HepG2 (cell line): Measurements from ENCODE around the gene ARHGAP22. TPM values are rescaled to one million over a fixed set of nuclear protein-coding genes. Genes with fewer than 3 reads are reported as not detected.

Experiments
- ATAC-seq: fragments of 200-7000 bp; cut with Tn5 transposase; 3 replicates; pipeline ENCODE4 v1.9.1; 2020; ENCODE audit warnings: mild to moderate bottlenecking, moderate library complexity
- BruUV-seq: library from RNA; stranded (reverse); fragments of 400-500 nt; replicated peaks from 2 replicates; lab custom pipeline; 2021; lab: Mats Ljungman, UMichigan
- CTCF ChIA-PET: fragments of 300-600 bp; formaldehyde crosslinking; extraction: SDS; loops from one replicate; lab custom pipeline; 2021; ENCODE audit warnings: low total read pairs, inconsistent platforms, low intra/inter-chr PET ratio; lab: Yijun Ruan, JAX
- POLR2A ChIA-PET: fragments of 350-600 bp; sonication (Branson Sonifier 250); formaldehyde crosslinking; loops from one replicate; lab custom pipeline; 2020; ENCODE audit warnings: antibody characterized with exemption, inconsistent platforms; lab: Yijun Ruan, JAX
- DNase-seq: peaks from one replicate; pipeline ENCODE4 v3.0.0-alpha.2; 2015; ENCODE audit warnings: low spot score
- FAIRE-seq: peaks from 3 replicates; lab custom pipeline; 2011; peaks lifted over from hg19 to GRCh38; lab: Jason Lieb, UNC
- H2AFZ ChIP-seq: one replicate; pipeline ENCODE4 v1.6.1; 2011; ENCODE audit warnings: low read length, inconsistent platforms
- H3K27ac ChIP-seq: fragments of 300-600 bp; 3 replicates; pipeline ENCODE4 v1.8.0; 2011; ENCODE audit warnings: mixed run types, mild to moderate bottlenecking, mixed read lengths, low read length, inconsistent platforms; ENCODE audit not compliant: insufficient read depth; ENCODE audit errors: extremely low read length
- H3K27me3 ChIP-seq, 2 experiments: fragments of 200-600 bp in 1 of 2; 2 replicates in 1 of 2; 3 replicates in 1 of 2; pipeline versions ENCODE4 v1.6.0 to v1.8.0; 2011; ENCODE audit warnings: low read length in 2 of 2, mild to moderate bottlenecking in 2 of 2, moderate library complexity in 2 of 2, inconsistent platforms in 1 of 2; ENCODE audit not compliant: insufficient read depth in 2 of 2, control insufficient read depth in 1 of 2
- H3K36me3 ChIP-seq, 2 experiments: fragments of 200-600 bp in 1 of 2; replicated peaks in 1 of 2; 2 replicates in 1 of 2; 3 replicates in 1 of 2; pipeline versions ENCODE4 v1.5.1 to v1.8.0; 2011; ENCODE audit warnings: low read length in 2 of 2, inconsistent platforms in 1 of 2; ENCODE audit not compliant: insufficient read depth in 2 of 2, control insufficient read depth in 1 of 2
- H3K4me1 ChIP-seq: 2 replicates; pipeline ENCODE4 v1.5.1; 2012; ENCODE audit warnings: low read length, inconsistent platforms; ENCODE audit not compliant: insufficient read depth
- H3K4me2 ChIP-seq: 2 replicates; pipeline ENCODE4 v1.6.0; 2011; ENCODE audit warnings: low read depth, low read length, inconsistent platforms
- H3K4me3 ChIP-seq, 3 experiments: fragments of 200-600 bp in 1 of 3; sonication (generic), shearing (Covaris generic) in 1 of 3; replicated peaks in 1 of 3; 2 replicates each; pipeline ENCODE4 v1.5.1; 2011 to 2016; ENCODE audit warnings: low read length in 3 of 3, inconsistent platforms in 2 of 3, low read depth in 2 of 3, mild to moderate bottlenecking in 2 of 3, control low read depth in 1 of 3, mixed read lengths in 1 of 3; ENCODE audit not compliant: insufficient read depth in 1 of 3
- H3K79me2 ChIP-seq: one replicate; pipeline ENCODE4 v1.6.1; 2011; ENCODE audit warnings: low read length, inconsistent platforms; ENCODE audit not compliant: insufficient read depth
- H3K9ac ChIP-seq: 2 replicates; pipeline ENCODE4 v1.6.0; 2011; ENCODE audit warnings: mild to moderate bottlenecking, low read depth, low read length, inconsistent platforms; ENCODE audit not compliant: insufficient read depth
- H3K9me3 ChIP-seq: 2 replicates; pipeline ENCODE4 v1.5.1; 2012; ENCODE audit warnings: mild to moderate bottlenecking, low read length
- H4K20me1 ChIP-seq: 2 replicates; pipeline ENCODE4 v1.6.0; 2011; ENCODE audit warnings: inconsistent platforms, mild to moderate bottlenecking, low read length, moderate library complexity; ENCODE audit not compliant: insufficient read depth
- ARNTL ChIP-seq: sonication (generic); formaldehyde crosslinking; IDR thresholded peaks from 2 replicates; pipeline ENCODE4 v1.4.0; 2020; ENCODE audit warnings: mild to moderate bottlenecking, missing genetic modification reagents
- BRF2 ChIP-seq: sonication (generic); formaldehyde crosslinking; IDR thresholded peaks from 2 replicates; pipeline ENCODE4 v1.8.1; 2022; ENCODE audit warnings: mild to moderate bottlenecking, missing genetic modification reagents
- DZIP1 ChIP-seq: sonication (generic); formaldehyde crosslinking; IDR thresholded peaks from 2 replicates; pipeline ENCODE4 v1.5.0; 2020; ENCODE audit warnings: mild to moderate bottlenecking, missing genetic modification reagents
- GMEB1 ChIP-seq: sonication (generic); formaldehyde crosslinking; IDR thresholded peaks from 2 replicates; pipeline ENCODE4 v1.5.1; 2020; ENCODE audit warnings: missing genetic modification reagents, mild to moderate bottlenecking, borderline replicate concordance
- MTERF4 ChIP-seq: sonication (generic); formaldehyde crosslinking; IDR thresholded peaks from 2 replicates; pipeline ENCODE4 v1.8.0; 2023; ENCODE audit warnings: mild to moderate bottlenecking, missing genetic modification reagents
- NFATC3 ChIP-seq: sonication (generic); formaldehyde crosslinking; IDR thresholded peaks from 2 replicates; pipeline ENCODE4 v1.5.1; 2020; ENCODE audit warnings: mild to moderate bottlenecking, missing genetic modification reagents
- NPAS2 ChIP-seq: sonication (generic); formaldehyde crosslinking; IDR thresholded peaks from 2 replicates; pipeline ENCODE4 v1.8.0; 2022; ENCODE audit warnings: mild to moderate bottlenecking, missing genetic modification reagents, borderline replicate concordance
- PLRG1 ChIP-seq: fragments of 450-650 bp; conservative IDR thresholded peaks from 2 replicates; pipeline ENCODE4 v1.6.1; 2016
- PREB ChIP-seq: sonication (generic); formaldehyde crosslinking; IDR thresholded peaks from 2 replicates; pipeline ENCODE4 v1.4.0; 2020; ENCODE audit warnings: missing genetic modification reagents
- ZNF280B ChIP-seq: sonication (generic); formaldehyde crosslinking; IDR thresholded peaks from 2 replicates; pipeline ENCODE4 v1.5.0; 2020; ENCODE audit warnings: missing genetic modification reagents, mild to moderate bottlenecking, borderline replicate concordance
- ZNF354B ChIP-seq: sonication (generic); formaldehyde crosslinking; IDR thresholded peaks from 2 replicates; pipeline ENCODE4 v1.8.0; 2022; ENCODE audit warnings: mild to moderate bottlenecking, missing genetic modification reagents
- ZNF580 ChIP-seq: IDR thresholded peaks from 2 replicates; pipeline ENCODE4 v1.6.1; 2016; ENCODE audit warnings: low read depth, borderline replicate concordance
- ZNF747 ChIP-seq: sonication (generic); formaldehyde crosslinking; IDR thresholded peaks from 2 replicates; pipeline ENCODE4 v1.8.1; 2023; ENCODE audit warnings: missing genetic modification reagents, mild to moderate bottlenecking, borderline replicate concordance
- WGBS: methylation state at CpG from one replicate; pipeline ENCODE4 v1.1.6; 2017; ENCODE audit warnings: low lambda C conversion rate; 5-methylcytosine and 5-hydroxymethylcytosine counted together
- in situ Hi-C: cut with HindIII; loops from 2 replicates; pipeline ENCODE4 v1.10.0; 2017; ENCODE audit warnings: low pct_unique_long_range_greater_than_20kb; ENCODE audit not compliant: extremely low pct_ligation_motif_present
- intact Hi-C: fragments of 100-400 bp; cut with micrococcal nuclease; formaldehyde crosslinking; loops from one replicate; pipeline ENCODE4 v1.10.0; 2022; ENCODE audit not compliant: unreplicated experiment
- polyA plus RNA-seq, 8 experiments: library from polyadenylated mRNA; depleted of rRNA in 3 of 8; stranded (reverse) in 7 of 8; unstranded in 1 of 8; fragments of >200 nt; fragmentation: Illumina TruSeq in 4 of 8; extraction: Trizol in 4 of 8; gene quantifications; 2 replicates each; pipeline versions ENCODE4 v1.2.1 to v1.2.3, GENCODE V29; 2011 to 2016; ENCODE audit warnings: low read depth in 4 of 8, missing spikeins in 1 of 8, mixed read lengths in 1 of 8; ENCODE audit not compliant: insufficient read depth in 1 of 8
- total RNA-seq, 5 experiments: library from RNA; depleted of rRNA; stranded (reverse); fragments of >200 nt; fragmentation: Illumina TruSeq; extraction: Trizol; gene quantifications; 2 replicates each; pipeline ENCODE4 v1.2.3, GENCODE V29; 2016; ENCODE audit warnings: low read depth in 1 of 5

ARHGAP22 gene
- total and polyA plus RNA-seq, 2 of the 13 experiments (the other 11 are each of a cell fraction or from before 2014, with no cell fraction given), result 0.08 to 0.38 TPM

- H3K27me3 ChIP-seq, result peaks cover 2 to 13% of the 10 kb centered on the region in 2 experiments; a peak in 1 of 5 replicates
Measured at GRCh38 chr10:48494611-48495010, 110.3 kb downstream of the ARHGAP22 start.

More at GRCh38 chr10:48494611-48495010, 110.3 kb downstream of the ARHGAP22 start:
- no peak overlapping the region for H3K27ac ChIP-seq
- H2AFZ ChIP-seq, result no peak overlapping the region
- 37% methylated on average over 5 of the region's 5 CpGs for WGBS
- H3K4me1 ChIP-seq, result no peaks in the 10 kb centered on the region
- in situ Hi-C loops (no loop called here), intact Hi-C loops (no loop called here)
- H3K9me3 ChIP-seq, result no peaks in the 10 kb centered on the region
- no TSS peak for BruUV-seq
- FAIRE-seq, result no peak
- no peaks in the 10 kb centered on the region for H3K79me2 ChIP-seq
- no peak for ATAC-seq
- no peak overlapping the region for H3K4me2 ChIP-seq
- no peak overlapping the region for H3K9ac ChIP-seq
- POLR2A ChIA-PET, result no interaction called here
- H3K4me3 ChIP-seq, result no peak overlapping the region
- TF ChIP-seq ZNF280B (CRISPR knock-in tag), result no peak
- no peak for TF ChIP-seq ZNF580 (CRISPR knock-in tag)
- no peak for TF ChIP-seq PREB (CRISPR knock-in tag)
- TF ChIP-seq PLRG1, result no peak
- TF ChIP-seq GMEB1 (CRISPR knock-in tag), result no peak
- no peak for TF ChIP-seq MTERF4 (CRISPR knock-in tag)
- no peak for TF ChIP-seq NPAS2
- TF ChIP-seq DZIP1 (CRISPR knock-in tag), result no peak
- no peak for TF ChIP-seq ARNTL
- no peak for TF ChIP-seq ZNF354B (CRISPR knock-in tag)
- no peak for TF ChIP-seq NFATC3 (CRISPR knock-in tag)
- TF ChIP-seq ZNF747, result no peak
- no peak for TF ChIP-seq BRF2 (CRISPR knock-in tag)
- TF ChIP-seq, all 625 proteins: peak for 0
- CTCF ChIA-PET, result no interaction called here
- Histone ChIP-seq H3K36me3 (no peaks in the 10 kb centered on the region), H4K20me1 (no peaks in the 10 kb centered on the region)
- no peak for DNase-seq
